ENCODE data around the gene THSD1.

GRCh38 chr13:52393572-52394357 lies 12.2 kb downstream of the THSD1 start:
- TF ChIP-seq EZH2phosphoT487 (IDR thresholded peaks at IDR 0.05; ENCODE audit: low read depth) = no peak
- TF ChIP-seq, protein P1, sequence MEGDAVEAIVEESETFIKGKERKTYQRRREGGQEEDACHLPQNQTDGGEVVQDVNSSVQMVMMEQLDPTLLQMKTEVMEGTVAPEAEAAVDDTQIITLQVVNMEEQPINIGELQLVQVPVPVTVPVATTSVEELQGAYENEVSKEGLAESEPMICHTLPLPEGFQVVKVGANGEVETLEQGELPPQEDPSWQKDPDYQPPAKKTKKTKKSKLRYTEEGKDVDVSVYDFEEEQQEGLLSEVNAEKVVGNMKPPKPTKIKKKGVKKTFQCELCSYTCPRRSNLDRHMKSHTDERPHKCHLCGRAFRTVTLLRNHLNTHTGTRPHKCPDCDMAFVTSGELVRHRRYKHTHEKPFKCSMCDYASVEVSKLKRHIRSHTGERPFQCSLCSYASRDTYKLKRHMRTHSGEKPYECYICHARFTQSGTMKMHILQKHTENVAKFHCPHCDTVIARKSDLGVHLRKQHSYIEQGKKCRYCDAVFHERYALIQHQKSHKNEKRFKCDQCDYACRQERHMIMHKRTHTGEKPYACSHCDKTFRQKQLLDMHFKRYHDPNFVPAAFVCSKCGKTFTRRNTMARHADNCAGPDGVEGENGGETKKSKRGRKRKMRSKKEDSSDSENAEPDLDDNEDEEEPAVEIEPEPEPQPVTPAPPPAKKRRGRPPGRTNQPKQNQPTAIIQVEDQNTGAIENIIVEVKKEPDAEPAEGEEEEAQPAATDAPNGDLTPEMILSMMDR (IDR thresholded peaks at IDR 0.05; ENCODE audit: low read depth, low read length) = no peak

Data from OCI-LY3 (cell line).